Measurements from ENCODE around the gene RALB.
"Not testable (repeated sequence)": the region's sequence is repeated elsewhere in the genome, so short reads cannot be mapped to it uniquely, and the experiment has no call there.

The RALB gene

GRCh38 chr2:120298173-120298835 lies 45.7 kb downstream of the RALB start:
- no peak for DNase-seq

- DNase-seq, result no peak
These were observed 46.4 kb downstream of the RALB start for GRCh38 chr2:120299004-120299403.

GRCh38 chr2:120299561-120299960 lies 46.9 kb downstream of the RALB start:
- DNase-seq, result no peak

- DNase-seq, result no peak
These were observed 47.7 kb downstream of the RALB start for GRCh38 chr2:120300385-120300784.

- DNase-seq, result no peak
These were observed 48.6 kb downstream of the RALB start for GRCh38 chr2:120301284-120301683.

GRCh38 chr2:120302301-120302700 lies 49.6 kb downstream of the RALB start:
- no peak for DNase-seq

GRCh38 chr2:120303177-120303576 lies 50.5 kb downstream of the RALB start:
- no peak for DNase-seq

GRCh38 chr2:120305296-120305695 lies 52.6 kb downstream of the RALB start:
- DNase-seq, result no peak

GRCh38 chr2:120305937-120306490 lies 53.4 kb downstream of the RALB start:
- no peak for DNase-seq

GRCh38 chr2:120307482-120307881 lies 54.8 kb downstream of the RALB start:
- DNase-seq, result no peak

GRCh38 chr2:120308038-120308910 lies 55.6 kb downstream of the RALB start:
- no peak for DNase-seq

- no peak for DNase-seq
These were observed 57.5 kb downstream of the RALB start for GRCh38 chr2:120310136-120310535.

GRCh38 chr2:120310841-120311240 lies 58.2 kb downstream of the RALB start:
- not testable (repeated sequence) for DNase-seq

GRCh38 chr2:120312076-120312475 lies 59.4 kb downstream of the RALB start:
- DNase-seq, result no peak

GRCh38 chr2:120312860-120313694 lies 60.4 kb downstream of the RALB start:
- DNase-seq, result peak; percentile 64

GRCh38 chr2:120313695-120314615 lies 61.3 kb downstream of the RALB start:
- no peak for DNase-seq

- no peak for DNase-seq
These were observed 62.2 kb downstream of the RALB start for GRCh38 chr2:120314690-120315366.

- DNase-seq, result no peak
These were observed 62.8 kb downstream of the RALB start for GRCh38 chr2:120315367-120316033.

GRCh38 chr2:120316071-120316470 lies 63.4 kb downstream of the RALB start:
- no peak for DNase-seq

- no peak for DNase-seq
These were observed 64.0 kb downstream of the RALB start for GRCh38 chr2:120316528-120317179.
